ENCODE data around the gene HSPE1.
"Not testable (repeated sequence)": the region's sequence is repeated elsewhere in the genome, so short reads cannot be mapped to it uniquely, and the experiment has no call there.

Gene HSPE1

DNA sequence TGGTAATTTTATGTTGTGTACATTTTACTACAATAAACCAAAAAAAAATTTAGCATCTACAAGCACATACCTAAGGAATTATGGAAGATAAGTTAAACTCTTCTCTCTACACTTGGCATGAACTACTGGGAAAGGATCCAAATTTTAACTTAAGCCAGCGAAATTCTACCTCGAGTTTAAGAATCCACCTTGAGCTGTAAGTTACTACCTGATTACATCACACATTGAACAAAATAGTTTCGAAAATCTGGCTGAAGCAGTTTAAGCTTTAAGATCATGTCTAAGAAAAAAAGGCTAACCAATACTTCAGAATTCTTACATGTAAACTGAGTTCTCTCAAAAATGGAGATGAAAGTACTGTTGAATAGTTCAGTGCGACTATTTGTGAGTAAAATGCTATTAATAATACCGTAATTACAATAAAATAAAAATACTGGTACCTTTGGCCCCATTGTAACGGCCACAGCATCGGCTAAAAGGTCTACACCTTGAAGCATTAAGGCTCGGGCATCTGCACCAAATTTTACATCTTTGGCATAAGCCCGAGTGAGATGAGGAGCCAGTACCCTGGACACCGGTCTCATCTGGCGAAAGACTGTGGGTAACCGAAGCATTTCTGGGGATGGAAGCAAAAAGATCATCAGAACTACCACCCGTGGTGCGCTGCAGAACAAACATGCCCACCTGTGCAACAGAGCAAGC is 1.8 kb upstream of the HSPE1 start:
- no peak for DNase-seq (ENCODE audit: low read depth)

DNA sequence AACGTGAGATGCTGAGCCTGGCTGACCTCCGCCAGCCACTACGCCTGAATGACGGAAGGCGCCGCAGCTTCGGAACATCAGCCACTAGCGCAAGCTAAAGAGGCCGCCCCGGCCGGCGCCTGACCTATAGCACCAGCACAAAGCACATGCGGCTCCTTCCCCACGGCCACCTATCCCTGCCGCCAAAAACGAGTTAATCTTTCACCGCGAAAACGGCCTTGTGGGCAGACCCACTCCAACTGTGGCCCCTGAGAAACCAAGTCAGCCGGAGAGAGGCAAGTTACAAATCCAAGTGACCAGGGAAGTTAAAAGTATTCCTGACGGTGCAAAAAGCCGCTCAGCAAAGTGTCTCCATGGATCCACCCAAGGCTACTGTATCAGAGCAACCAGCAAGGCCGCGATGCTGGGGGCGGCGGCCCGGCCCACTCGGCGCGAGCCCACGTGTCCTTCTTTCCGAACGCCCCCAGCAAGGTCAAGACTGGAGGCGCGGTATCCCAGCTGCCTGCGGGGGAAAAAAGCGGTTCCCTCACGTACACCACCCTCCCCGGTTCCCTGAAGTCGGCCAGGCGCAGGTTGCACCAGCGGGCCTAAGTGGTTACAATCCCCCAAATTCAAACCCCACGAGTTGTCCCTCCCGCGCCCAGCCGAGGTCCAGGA is 1.1 kb upstream of the HSPE1 start:
- peak; percentile 20 for DNase-seq (ENCODE audit: low read depth)

DNA sequence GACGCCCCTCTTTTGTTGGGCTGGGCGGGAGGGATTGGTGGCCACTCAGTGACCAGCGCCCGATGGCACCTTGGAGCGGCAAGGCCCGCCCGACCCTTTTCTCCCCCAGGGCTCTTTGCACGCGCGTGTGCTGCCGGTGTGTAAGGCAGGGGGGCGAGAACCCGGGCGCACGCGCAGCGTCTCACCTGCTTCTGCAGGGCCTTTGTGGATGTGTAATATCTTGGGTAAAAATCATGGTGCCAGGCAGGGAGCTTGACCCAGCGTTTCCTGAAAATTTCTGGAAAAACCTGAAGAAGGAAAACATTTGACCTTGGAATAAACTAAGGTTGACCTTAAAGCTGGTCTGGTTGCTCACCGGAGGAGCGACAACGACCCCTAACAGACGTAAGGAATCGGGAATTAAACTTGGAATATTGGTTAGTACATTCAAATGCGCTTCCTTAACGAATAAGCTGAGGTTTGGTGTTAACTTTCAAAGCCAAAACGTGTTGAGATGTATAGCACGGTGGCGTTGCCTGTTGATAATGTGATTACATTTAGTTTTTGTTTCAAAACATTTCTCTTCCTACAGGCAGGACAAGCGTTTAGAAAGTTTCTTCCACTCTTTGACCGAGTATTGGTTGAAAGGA is 438 bp downstream of the HSPE1 start:
- DNase-seq (ENCODE audit: low read depth) = no peak

DNA sequence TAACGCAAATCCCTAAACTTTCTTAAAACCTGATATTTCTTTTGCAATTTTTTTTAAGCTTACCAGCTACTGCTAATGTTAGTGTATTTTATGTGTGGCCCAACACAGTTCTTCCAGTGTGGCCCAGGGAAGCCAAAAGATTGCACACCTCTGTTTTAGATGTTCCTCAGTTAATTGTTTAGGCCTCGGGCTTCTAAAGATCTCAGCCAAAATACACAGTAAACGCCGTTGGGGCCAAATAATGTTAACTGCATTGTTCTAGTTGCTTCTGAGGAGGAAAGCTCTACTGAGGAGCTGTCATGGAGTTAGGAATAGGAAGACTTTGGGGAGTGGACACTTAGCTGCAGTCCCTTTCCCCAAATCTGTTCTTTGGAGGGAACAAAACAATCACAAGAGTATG is 2.0 kb downstream of the HSPE1 start:
- DNase-seq (ENCODE audit: low read depth) = no peak

DNA sequence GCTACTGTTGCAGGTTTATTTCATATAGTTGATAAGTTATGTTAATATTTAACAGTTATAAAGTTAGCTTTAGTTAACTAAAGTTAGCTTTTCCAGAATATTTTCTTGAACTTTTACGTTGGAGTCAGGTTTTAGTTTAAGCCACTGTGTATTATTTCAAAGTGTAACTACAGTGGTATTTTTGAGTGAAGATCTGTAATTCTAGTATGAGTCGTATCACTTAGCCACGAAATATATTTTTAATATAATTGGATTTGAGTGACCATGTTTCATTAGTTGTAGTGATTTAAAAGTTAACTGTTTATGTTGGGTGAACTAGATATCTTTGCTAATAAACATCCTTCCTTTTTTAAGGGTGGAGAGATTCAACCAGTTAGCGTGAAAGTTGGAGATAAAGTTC is 2.5 kb downstream of the HSPE1 start:
- no peak for DNase-seq (ENCODE audit: low read depth)

DNA sequence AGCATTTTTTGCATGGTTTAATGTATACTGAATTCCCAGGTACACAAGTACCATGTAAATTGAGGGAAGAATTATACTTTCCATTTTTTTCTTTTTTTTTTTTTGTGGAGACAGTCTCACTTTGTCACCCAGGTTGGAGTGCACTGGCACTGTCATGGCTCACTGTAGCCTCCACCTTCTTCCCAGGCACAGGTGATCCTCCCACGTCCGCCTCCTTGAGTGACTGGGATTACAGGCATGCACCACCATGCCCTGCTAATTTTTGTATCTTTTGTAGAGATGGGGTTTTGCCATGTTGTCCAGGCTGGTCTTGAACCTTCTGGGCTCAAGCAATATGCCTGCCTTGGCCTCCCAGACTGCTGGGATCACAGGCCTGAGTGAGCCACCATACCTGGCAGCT is 3.8 kb downstream of the HSPE1 start:
- DNase-seq (ENCODE audit: low read depth) = no peak

DNA sequence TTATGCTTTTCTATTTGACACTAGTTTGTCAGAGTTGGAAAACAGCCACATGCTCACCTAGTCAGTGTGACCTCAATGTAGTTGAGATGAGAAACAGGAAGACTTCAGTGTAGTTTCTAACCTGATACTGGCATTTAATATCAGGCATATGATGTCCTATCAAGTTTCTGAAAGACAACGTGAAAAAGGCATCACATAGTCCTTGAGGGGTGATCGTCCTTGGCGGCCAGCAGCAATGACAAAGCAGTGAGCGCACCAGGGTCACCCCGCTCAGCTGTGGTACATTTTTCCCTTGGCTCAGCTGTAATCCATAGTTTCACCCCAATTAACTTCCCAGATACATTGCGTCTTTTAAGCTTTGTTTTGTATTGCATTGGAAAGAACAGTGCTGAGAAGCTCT is 4.3 kb downstream of the HSPE1 start:
- no peak for DNase-seq (ENCODE audit: low read depth)

DNA sequence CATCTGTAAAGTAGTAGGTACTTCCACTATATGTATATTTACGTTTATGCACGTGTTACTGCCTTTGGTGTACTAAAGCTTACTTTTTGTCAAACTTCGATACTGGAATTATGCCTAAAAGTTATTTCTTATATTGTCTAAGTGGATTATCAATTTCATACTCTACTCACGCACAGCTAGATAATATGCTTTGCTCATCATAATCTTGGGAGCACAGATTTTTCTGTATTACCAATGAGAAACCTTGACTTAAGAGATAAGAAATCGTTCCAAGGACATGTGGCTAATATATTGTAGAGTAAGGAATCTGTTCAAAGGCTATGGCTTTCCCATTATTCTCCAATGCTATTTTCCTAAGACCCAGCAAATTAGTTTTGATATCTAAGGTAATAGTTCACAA is 6.5 kb downstream of the HSPE1 start:
- no peak for DNase-seq (ENCODE audit: low read depth)

DNA sequence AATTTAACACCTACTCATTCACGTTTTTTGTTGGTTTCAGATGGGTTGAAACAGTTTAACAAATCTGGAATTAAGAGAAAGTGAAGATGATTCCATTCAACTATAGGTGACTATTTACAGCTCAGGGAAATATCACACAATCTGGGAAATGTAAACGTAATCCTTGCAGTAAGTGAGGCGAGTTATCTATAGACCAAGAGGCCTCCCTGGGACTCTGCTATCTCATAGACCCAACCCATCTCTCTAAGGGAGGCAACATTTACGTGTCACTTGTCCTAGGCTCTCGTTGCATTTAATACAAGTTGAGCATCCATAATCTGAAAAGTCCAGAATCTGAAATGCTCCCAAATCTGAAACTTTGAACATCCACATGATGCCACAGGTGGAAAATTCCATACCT is 13.7 kb downstream of the HSPE1 start:
- no peak for DNase-seq (ENCODE audit: low read depth)

DNA sequence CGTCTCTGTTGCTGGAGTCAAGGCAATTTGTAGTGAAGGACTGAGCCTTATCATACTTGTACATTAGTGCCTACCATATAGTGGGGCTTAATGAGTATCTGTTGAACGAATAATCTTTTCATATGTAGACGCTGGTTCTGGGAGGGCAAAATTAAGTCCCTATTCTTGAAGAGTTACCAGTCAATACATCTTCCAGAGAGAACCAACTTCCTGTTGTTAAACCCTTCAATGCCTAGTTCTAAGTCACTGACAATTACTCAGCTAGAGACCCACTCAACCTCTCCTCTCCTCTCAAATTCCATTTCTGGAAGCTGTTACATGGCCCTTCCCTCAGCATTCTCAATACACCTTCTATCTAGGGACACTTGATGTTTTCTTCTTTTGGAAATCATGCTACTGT is 14.6 kb downstream of the HSPE1 start:
- DNase-seq (ENCODE audit: low read depth) = no peak

DNA sequence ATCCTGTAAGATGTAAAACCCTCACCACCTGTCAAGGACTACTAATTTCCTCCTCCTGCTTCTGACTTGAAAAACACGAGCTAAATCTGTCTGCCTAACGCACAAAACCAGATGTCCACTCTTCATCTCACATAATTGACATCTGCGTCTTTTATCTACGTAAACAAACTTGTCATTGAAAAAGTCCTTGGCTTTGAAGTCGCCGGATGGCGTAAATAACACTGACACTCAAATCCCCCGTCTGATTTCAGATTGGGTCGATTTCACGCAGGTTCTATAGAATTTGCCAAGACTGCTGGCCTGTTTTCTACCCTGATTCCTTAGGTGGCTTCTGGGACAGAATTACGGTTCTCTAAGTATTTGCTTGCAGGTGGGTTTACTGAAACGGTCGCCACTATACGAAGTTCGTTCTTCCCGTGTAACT is 15.1 kb downstream of the HSPE1 start:
- DNase-seq (ENCODE audit: low read depth) = no peak

DNA sequence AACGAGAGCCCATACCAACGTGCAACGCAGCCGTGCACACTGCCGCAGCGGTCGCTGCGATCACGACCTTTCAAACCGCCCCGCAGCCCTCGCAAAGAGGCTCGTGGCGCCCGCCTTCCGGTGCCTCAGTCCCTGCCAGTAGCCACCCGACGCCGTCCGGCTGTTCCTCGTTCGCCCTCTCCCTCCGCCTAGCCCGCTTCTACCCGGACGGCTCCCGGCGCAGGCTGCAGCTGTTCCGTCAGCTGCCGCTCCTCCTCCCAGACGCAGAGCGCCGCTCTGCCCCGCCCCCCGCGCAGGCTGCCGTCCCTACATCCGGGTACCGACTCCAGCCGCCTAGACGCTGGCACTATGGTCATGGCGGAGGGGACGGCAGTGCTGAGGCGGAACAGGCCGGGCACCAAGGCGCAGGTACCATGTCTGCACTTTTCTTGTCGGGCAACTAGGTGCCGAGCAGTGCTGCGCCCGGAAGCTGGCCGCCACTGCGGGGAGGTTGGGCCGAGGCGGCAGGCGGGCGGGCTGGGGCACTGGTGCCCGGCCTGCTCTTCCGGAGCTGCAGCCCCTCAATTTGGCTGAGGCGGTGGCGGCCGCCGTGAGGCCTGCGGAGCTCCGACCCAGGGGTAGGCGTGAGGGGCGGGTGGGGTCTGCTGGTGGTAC is 15.7 kb downstream of the HSPE1 start, which contains the start of gene MOB4:
MOB4 (plus strand) TSS at position 328 of the 654 bp plus-strand sequence; CDS start at position 349, 21 bp downstream.
- DNase-seq (ENCODE audit: low read depth) = peak; percentile 87

DNA sequence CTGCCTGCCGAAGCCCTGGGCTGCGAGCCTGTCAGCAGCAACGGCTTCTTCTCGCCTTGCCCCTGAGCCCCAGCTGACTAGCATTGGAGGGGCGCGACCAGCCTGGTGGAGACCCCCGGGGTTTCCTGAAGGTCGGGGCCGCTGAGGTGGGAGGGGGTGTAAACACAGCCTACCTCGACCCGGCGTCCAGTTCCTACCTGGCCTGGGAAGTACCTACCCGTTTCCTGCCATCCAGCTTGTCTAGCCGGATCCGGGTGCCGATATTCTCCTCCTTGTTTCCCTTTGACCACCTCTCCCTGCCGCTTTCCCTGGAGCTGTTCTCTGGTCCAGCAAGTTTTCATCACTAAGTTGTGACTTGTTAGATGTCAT is 16.2 kb downstream of the HSPE1 start:
- DNase-seq (ENCODE audit: low read depth) = peak; percentile 14

DNA sequence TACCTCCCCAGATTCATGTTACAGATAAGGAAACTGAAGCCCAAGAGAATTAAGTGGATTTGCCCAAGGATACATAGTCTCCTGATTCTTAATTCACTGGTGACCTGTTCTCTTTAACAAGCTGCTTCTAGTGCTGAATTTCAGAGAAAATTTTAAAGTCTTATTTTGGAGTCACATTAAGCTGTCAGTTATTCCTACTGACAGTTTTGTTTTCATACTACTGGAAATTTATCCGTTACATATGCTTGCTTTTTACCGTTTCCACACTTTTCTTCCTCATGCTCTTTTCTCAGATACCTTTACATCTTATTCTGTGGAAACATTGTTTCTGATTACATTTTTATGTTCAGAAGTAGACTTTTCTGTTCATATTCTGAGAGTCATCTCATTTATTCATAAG is 17.0 kb downstream of the HSPE1 start:
- DNase-seq (ENCODE audit: low read depth) = no peak

DNA sequence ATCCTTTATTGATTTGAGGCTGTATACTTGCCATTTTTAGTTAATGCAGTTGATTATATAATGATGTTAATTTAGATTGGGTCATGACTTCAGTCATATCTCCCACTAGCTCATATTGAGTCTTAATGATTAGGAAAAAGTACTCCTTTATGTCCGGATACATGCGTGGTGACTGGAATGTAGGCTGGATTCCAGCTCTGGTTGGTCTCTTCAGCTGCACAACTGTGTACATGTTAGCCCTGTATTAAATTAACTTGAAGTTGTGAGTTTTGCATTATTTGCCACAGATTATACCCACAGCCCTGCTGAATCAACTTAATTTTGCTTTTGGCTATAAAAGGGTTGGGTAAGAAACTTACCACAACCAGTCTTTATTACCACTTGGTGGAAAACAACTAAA is 38.2 kb downstream of the HSPE1 start:
- no peak for DNase-seq (ENCODE audit: low read depth)

DNA sequence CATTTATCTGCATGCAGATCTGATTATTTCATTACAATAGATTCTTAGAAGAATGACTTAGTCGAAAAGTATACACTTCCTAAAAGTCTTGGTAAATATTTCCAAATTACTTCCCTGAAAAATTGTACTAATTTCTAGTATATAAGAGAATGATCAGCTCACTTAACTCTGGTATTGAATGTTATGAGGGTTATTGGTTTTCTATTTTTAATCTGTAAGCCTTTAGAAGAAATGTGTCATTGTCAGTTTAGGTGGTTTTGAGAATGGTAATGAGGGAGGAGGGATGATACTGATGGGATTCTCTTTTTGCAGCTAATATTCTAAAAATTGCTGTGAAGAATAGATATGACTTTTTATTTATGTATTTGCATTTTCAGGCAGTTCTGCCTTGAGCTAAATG is 39.6 kb downstream of the HSPE1 start:
- DNase-seq (ENCODE audit: low read depth) = no peak

DNA sequence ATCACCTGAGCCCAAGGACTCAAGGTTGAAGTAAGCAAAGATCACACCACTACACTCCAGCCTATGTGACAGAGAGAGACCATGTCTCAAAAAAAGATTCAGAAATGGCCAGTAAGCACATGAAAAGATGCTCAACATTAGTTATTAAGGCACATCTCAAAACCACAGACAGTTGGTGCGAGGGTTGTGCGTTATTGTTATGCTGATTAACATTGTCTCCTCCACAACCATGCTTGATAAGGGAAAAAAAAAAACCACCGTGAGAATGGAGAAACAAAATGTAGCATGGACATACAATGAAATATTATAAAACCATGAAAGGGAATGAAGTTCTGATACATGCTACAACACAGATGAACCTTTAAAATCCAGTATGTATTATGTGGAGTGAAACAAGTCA is 43.0 kb downstream of the HSPE1 start:
- no peak for DNase-seq (ENCODE audit: low read depth)

DNA sequence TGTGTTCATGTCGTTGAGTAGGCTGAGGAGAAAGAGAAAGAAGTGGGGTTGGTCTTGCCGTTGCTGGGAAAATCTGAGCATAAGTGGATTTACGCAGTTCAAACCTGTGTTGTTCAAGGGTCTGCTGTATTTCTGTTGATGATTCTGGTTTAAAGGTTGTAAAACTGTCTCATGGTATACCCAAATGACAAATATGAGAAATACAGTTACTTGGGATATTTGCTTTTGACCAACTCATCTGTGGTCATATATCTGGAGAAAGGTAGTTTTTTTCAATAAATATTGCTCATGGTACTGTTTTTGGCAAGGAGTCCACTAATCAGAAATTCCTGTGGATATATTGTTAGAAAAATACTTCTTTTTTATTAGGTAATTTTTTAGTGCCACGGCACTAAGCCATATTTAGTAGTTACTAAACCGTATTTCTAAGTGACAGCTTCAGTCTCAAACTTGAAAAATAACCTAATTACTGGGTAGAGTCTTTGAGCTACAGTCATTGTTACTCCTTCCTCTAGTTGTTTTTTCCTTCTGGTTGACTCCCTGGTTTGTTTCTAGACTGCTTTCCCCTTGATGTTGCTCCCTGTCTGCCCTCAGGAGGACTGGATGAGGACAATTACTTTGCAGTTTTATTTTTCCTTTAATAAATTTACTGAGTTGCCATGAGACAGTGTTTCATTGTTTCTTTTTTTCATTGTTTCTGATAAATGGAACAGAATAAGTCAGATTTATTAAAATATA is 47.2 kb downstream of the HSPE1 start:
- DNase-seq (ENCODE audit: low read depth) = no peak

DNA sequence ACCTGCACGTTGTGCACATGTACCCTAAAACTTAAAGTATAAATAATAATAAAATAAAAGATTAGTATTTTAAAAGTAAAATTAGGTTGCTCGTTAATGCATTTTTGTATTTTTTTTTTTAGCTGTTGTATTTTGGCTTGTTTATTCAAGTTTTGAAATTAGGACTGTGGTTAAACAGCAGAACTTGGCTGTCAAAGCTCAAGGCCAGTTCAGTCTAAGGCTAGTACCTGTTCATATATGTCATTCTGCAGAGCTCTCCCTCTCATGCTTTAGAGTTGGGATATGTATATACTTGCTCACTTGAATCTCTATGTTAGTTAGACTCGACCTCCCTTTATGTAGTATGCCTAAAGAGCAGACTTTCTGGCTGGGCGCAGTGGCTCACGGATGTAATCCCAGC is 48.4 kb downstream of the HSPE1 start:
- DNase-seq (ENCODE audit: low read depth) = no peak

DNA sequence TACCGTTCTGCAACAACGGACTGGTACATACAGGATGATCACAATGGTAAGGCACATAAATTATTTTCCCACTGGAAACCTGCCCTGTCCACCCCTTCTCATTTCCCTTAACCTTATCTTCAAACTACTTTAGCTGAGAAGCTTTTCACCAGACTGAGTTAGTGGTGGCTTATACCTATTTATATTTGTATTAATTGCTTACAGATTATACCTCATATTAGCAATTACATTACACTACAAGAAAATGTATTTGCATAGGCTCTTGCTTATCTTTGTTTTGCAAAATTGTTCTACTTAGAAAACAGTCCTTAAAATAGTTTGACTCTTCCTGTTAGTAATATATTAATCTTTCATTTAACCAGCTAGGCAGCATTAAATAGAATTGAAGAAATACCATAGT is 51.1 kb downstream of the HSPE1 start:
- DNase-seq (ENCODE audit: low read depth) = not testable (repeated sequence)
